Loucy (cell line): ENCODE data around the gene CD79A.

Experiments used
- CTCF ChIP-seq: fragments of 200-600 bp; sonication (generic); conservative IDR thresholded peaks from 2 replicates; pipeline ENCODE4 v1.5.1; 2014; ENCODE audit warnings: mild to moderate bottlenecking, antibody characterized with exemption, low read length
- EZH2phosphoT487 ChIP-seq: fragments of 200-600 bp; IDR thresholded peaks from 2 replicates; pipeline ENCODE4 v1.6.1; 2018; ENCODE audit warnings: antibody characterized with exemption, mild to moderate bottlenecking, moderate library complexity, borderline replicate concordance

GRCh38 chr19:41908724-41909464, 31.8 kb downstream of the CD79A start:
- TF ChIP-seq EZH2phosphoT487 (no peak), CTCF (no peak)
